ENCODE results near the gene CNOT9.

DNA sequence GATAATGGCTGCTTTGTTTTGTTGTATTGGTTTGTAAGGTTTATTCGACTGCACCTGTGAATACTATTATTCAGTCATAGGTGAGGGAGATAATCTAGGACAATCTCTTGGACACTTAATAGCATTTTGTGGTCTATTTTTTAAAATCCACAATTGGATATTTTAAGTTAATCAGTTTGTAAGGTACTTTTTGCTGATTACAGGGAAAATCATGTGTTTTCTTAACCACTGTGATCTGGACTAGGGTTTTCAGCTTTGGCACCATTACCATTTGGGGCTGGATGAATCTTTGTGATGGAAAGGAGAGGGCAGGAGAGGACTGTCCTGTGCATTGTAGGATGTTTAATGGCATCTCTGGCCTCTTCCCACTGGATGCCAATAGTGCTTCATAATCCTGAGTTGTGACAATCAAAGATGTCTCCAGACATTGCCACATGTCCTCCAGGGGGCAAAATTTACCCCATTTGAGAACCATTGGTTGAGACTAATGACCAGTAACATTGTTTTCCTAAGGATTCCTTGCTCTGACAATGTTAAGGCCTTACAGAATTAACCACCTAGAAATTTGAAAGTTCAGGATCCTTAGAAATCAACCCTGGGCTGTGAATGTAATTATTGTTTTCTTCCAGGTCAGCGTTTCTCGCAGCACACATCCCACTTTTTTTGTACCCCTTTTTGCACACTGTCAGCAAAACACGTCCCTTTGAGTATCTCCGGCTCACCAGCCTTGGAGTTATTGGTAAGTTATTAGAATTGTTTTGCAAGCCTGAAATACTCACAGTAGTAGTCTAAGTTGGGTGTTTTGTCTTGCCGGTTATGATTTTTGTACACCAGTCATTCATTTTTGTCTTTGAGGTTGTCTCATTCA, 15.6 kb downstream of the CNOT9 start:
- TF ChIP-seq, protein P1, sequence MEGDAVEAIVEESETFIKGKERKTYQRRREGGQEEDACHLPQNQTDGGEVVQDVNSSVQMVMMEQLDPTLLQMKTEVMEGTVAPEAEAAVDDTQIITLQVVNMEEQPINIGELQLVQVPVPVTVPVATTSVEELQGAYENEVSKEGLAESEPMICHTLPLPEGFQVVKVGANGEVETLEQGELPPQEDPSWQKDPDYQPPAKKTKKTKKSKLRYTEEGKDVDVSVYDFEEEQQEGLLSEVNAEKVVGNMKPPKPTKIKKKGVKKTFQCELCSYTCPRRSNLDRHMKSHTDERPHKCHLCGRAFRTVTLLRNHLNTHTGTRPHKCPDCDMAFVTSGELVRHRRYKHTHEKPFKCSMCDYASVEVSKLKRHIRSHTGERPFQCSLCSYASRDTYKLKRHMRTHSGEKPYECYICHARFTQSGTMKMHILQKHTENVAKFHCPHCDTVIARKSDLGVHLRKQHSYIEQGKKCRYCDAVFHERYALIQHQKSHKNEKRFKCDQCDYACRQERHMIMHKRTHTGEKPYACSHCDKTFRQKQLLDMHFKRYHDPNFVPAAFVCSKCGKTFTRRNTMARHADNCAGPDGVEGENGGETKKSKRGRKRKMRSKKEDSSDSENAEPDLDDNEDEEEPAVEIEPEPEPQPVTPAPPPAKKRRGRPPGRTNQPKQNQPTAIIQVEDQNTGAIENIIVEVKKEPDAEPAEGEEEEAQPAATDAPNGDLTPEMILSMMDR (IDR thresholded peaks at IDR 0.05) = no peak
- no peak for TF ChIP-seq POLR2AphosphoS5 (IDR thresholded peaks at IDR 0.05)
- no peak for TF ChIP-seq POLR2A (IDR thresholded peaks at IDR 0.05)

Measured in breast epithelium (tissue), 3 donors.